Left lobe of liver (tissue), 2 donors: Measurements from ENCODE around the gene SERINC5. TPM values are rescaled to one million over a fixed set of nuclear protein-coding genes. Genes with fewer than 3 reads are reported as not detected.

Experiments used
- ATAC-seq: fragments of 200-7000 bp; cut with Tn5 transposase; one replicate; pipeline ENCODE4 v1.9.1; 2020; ENCODE audit warnings: mild to moderate bottlenecking, moderate library complexity
- DNase-seq: peaks from one replicate; pipeline ENCODE4 v3.0.0-alpha.2; 2020; ENCODE audit warnings: low spot score
- total RNA-seq: library from RNA; stranded (reverse); gene quantifications from one replicate; pipeline ENCODE4 v1.2.1, GENCODE V29; 2021
- donor health status: DM: no; HTN: no; CAD: no; lungs with moderate emphysema.
- donor health status: DM: no; HTN: yes; CAD: no.

The SERINC5 gene
- total RNA-seq, 1 donor from 2014 or later: 54.6 TPM

GRCh38 chr5:80255431-80255810 is 427 bp downstream of the SERINC5 start:
- peak; percentile 73 for DNase-seq
- peak; percentile 65 for ATAC-seq

- no peak for DNase-seq
Observed at GRCh38 chr5:80254767-80255430, 949 bp downstream of the SERINC5 start.

GRCh38 chr5:80251636-80252035 is 4.2 kb downstream of the SERINC5 start:
- ATAC-seq: peak; percentile 4
- peak; percentile 88 for DNase-seq

More at GRCh38 chr5:80254767-80255430, 949 bp downstream of the SERINC5 start:
- ATAC-seq: peak; percentile 3

GRCh38 chr5:80250801-80251200 is 5.0 kb downstream of the SERINC5 start:
- DNase-seq (no peak), ATAC-seq (no peak)

GRCh38 chr5:80249901-80250300 is 5.9 kb downstream of the SERINC5 start:
- ATAC-seq: no peak
- no peak for DNase-seq

- DNase-seq (no peak), ATAC-seq (no peak)
Observed at GRCh38 chr5:80248378-80248777, 7.5 kb downstream of the SERINC5 start.

GRCh38 chr5:80246995-80247729 is 8.7 kb downstream of the SERINC5 start:
- DNase-seq: no peak
- peak; percentile 70 for ATAC-seq

- ATAC-seq (no peak), DNase-seq (no peak)
Observed at GRCh38 chr5:80246001-80246758, 9.7 kb downstream of the SERINC5 start.

GRCh38 chr5:80243567-80243966 is 12.3 kb downstream of the SERINC5 start:
- DNase-seq: no peak
- ATAC-seq: no peak

- DNase-seq (no peak), ATAC-seq (no peak)
Observed at GRCh38 chr5:80242849-80243248, 13.0 kb downstream of the SERINC5 start.

GRCh38 chr5:80240368-80240986 is 15.4 kb downstream of the SERINC5 start:
- DNase-seq: no peak
- ATAC-seq: no peak

GRCh38 chr5:80239680-80240367 is 16.0 kb downstream of the SERINC5 start:
- DNase-seq: no peak
- peak; percentile 27 for ATAC-seq

- DNase-seq (peak; percentile 48), ATAC-seq (peak; percentile 89)
Observed at GRCh38 chr5:80238778-80239679, 16.8 kb downstream of the SERINC5 start.

GRCh38 chr5:80238097-80238496 is 17.8 kb downstream of the SERINC5 start:
- no peak for ATAC-seq

GRCh38 chr5:80237243-80237642 is 18.6 kb downstream of the SERINC5 start:
- peak; percentile 22 for DNase-seq
- no peak for ATAC-seq

More at GRCh38 chr5:80238097-80238496, 17.8 kb downstream of the SERINC5 start:
- peak; percentile 11 for DNase-seq

GRCh38 chr5:80234116-80234948 is 21.5 kb downstream of the SERINC5 start:
- no peak for ATAC-seq
- no peak for DNase-seq

GRCh38 chr5:80231693-80232092 is 24.2 kb downstream of the SERINC5 start:
- peak; percentile 14 for DNase-seq
- no peak for ATAC-seq

GRCh38 chr5:80231243-80231642 is 24.6 kb downstream of the SERINC5 start:
- ATAC-seq: no peak
- no peak for DNase-seq
